HCT116 (cell line): ENCODE measurements around the gene TANC1.

Source experiments
- CTCF ChIP-seq, 3 experiments: fragments of 200-600 bp in 1 of 3; sonication (generic) in 1 of 3; IDR thresholded peaks in 2 of 3; conservative IDR thresholded peaks in 1 of 3; 2 replicates each; pipeline ENCODE4 v1.5.1; 2012 to 2017; ENCODE audit warnings: low read depth in 2 of 3, low read length in 2 of 3, antibody characterized with exemption in 1 of 3, borderline replicate concordance in 1 of 3, control low read depth in 1 of 3, mild to moderate bottlenecking in 1 of 3, mixed read lengths in 1 of 3, mixed run types in 1 of 3, moderate library complexity in 1 of 3; ENCODE audit not compliant: insufficient read depth in 1 of 3
- FOSL1 ChIP-seq: IDR thresholded peaks from 2 replicates; pipeline ENCODE4 v1.6.1; 2012; ENCODE audit warnings: low read depth

GRCh38 chr2:159046966-159047365 lies 78.5 kb downstream of the TANC1 start:
- no peak for TF ChIP-seq FOSL1
- no peak for TF ChIP-seq CTCF (IDR thresholded peaks at IDR 0.05 in 2 of 3, conservative IDR thresholded peaks at IDR 0.05 in 1 of 3; ENCODE audit: borderline replicate concordance in 1 of 3, insufficient read depth in 1 of 3, low read depth in 2 of 3, low read length in 2 of 3)
